IMR-90 (cell line): ENCODE results near the gene AASS. TPM values are rescaled to one million over a fixed set of nuclear protein-coding genes. Genes with fewer than 3 reads are reported as not detected.

Experiments
- ATAC-seq: fragments of 200-7000 bp; cut with Tn5 transposase; 2 replicates; pipeline ENCODE4 v1.9.1; 2020; ENCODE audit warnings: low read depth, mild to moderate bottlenecking, moderate library complexity
- BruUV-seq: library from RNA; stranded (reverse); fragments of 400-500 nt; replicated peaks from 2 replicates; lab custom pipeline; 2021; lab: Mats Ljungman, UMichigan
- CTCF ChIA-PET: fragments of 300-600 bp; formaldehyde crosslinking; extraction: SDS; loops from one replicate; lab custom pipeline; 2021; ENCODE audit warnings: antibody characterized with exemption; lab: Yijun Ruan, JAX
- POLR2A ChIA-PET: fragments of 300-600 bp; sonication (Branson Sonifier 250); formaldehyde crosslinking; loops from one replicate; lab custom pipeline; 2022; ENCODE audit warnings: antibody characterized with exemption; ENCODE audit not compliant: unreplicated experiment; lab: Charles Lee
- DNase-seq: peaks from one replicate; pipeline ENCODE4 v3.0.0; 2013
- H2AFZ ChIP-seq: replicated peaks from 2 replicates; pipeline ENCODE3; 2013; ENCODE audit warnings: low read length, mild to moderate bottlenecking; ENCODE audit not compliant: poor library complexity
- H2AK5ac ChIP-seq: 2 replicates; pipeline ENCODE4 v1.6.1; 2013; ENCODE audit warnings: low read depth, low read length, inconsistent platforms
- H2AK9ac ChIP-seq: replicated peaks from 2 replicates; pipeline ENCODE3; 2013; ENCODE audit warnings: mild to moderate bottlenecking, low read depth, low read length, moderate library complexity; ENCODE audit not compliant: poor library complexity
- H2BK120ac ChIP-seq: 2 replicates; pipeline ENCODE4 v1.6.1; 2013; ENCODE audit warnings: low read depth, low read length, inconsistent platforms
- H2BK15ac ChIP-seq: 3 replicates; pipeline ENCODE4 v1.6.1; 2013; ENCODE audit warnings: low read depth, low read length, inconsistent platforms
- H2BK20ac ChIP-seq: 2 replicates; pipeline ENCODE4 v1.6.1; 2013; ENCODE audit warnings: low read depth, mild to moderate bottlenecking, inconsistent platforms, low read length, moderate library complexity
- H2BK5ac ChIP-seq: 2 replicates; pipeline ENCODE4 v1.6.1; 2013; ENCODE audit warnings: mild to moderate bottlenecking, low read depth, low read length, inconsistent platforms; ENCODE audit not compliant: poor library complexity, severe bottlenecking
- H3K14ac ChIP-seq: replicated peaks from 2 replicates; pipeline ENCODE4 v1.6.1; 2013; ENCODE audit warnings: low read depth, low read length, inconsistent platforms
- H3K18ac ChIP-seq: 2 replicates; pipeline ENCODE4 v1.6.1; 2013; ENCODE audit warnings: low read depth, low read length, control low read depth
- H3K23ac ChIP-seq: 2 replicates; pipeline ENCODE4 v1.6.1; 2013; ENCODE audit warnings: low read depth, low read length, inconsistent platforms
- H3K27ac ChIP-seq: 2 replicates; pipeline ENCODE4 v1.5.1; 2013; ENCODE audit warnings: mild to moderate bottlenecking, control low read depth, low read length; ENCODE audit not compliant: insufficient read depth
- H3K27me3 ChIP-seq: 2 replicates; pipeline ENCODE4 v1.6.1; 2013; ENCODE audit warnings: low read length; ENCODE audit not compliant: control insufficient read depth, insufficient read depth
- H3K36me3 ChIP-seq: 2 replicates; pipeline ENCODE4 v1.6.1; 2013; ENCODE audit warnings: low read length, mixed read lengths; ENCODE audit not compliant: control insufficient read depth, insufficient read depth
- H3K4ac ChIP-seq: 2 replicates; pipeline ENCODE4 v1.6.1; 2013; ENCODE audit warnings: low read depth, low read length, inconsistent platforms
- H3K4me1 ChIP-seq: 2 replicates; pipeline ENCODE4 v1.6.1; 2013; ENCODE audit warnings: low read length, mixed read lengths; ENCODE audit not compliant: control insufficient read depth, insufficient read depth
- H3K4me2 ChIP-seq: 2 replicates; pipeline ENCODE4 v1.6.1; 2013; ENCODE audit warnings: low read depth, mild to moderate bottlenecking, control low read depth, low read length, moderate library complexity
- H3K4me3 ChIP-seq: 2 replicates; pipeline ENCODE4 v1.5.1; 2013; ENCODE audit warnings: low read depth, mild to moderate bottlenecking, control low read depth, low read length, moderate library complexity; ENCODE audit not compliant: insufficient read depth
- H3K56ac ChIP-seq: 2 replicates; pipeline ENCODE4 v1.6.1; 2013; ENCODE audit warnings: low read length, inconsistent platforms; ENCODE audit not compliant: insufficient read depth; ENCODE audit errors: extremely low read depth
- H3K79me1 ChIP-seq, 2 experiments: 2 replicates each; pipeline ENCODE4 v1.6.1; 2013; ENCODE audit warnings: low read length in 2 of 2, inconsistent platforms in 1 of 2, low read depth in 1 of 2
- H3K9ac ChIP-seq: 2 replicates; pipeline ENCODE4 v1.6.1; 2013; ENCODE audit warnings: low read depth, low read length, control low read depth
- H3K9me1 ChIP-seq: 2 replicates; pipeline ENCODE4 v1.6.1; 2013; ENCODE audit warnings: low read length, inconsistent platforms; ENCODE audit not compliant: insufficient read depth
- H3K9me3 ChIP-seq: 2 replicates; pipeline ENCODE4 v1.6.1; 2013; ENCODE audit warnings: low read length; ENCODE audit not compliant: control insufficient read depth, insufficient read depth
- H4K20me1 ChIP-seq: 2 replicates; pipeline ENCODE4 v1.6.1; 2013; ENCODE audit warnings: low read length, inconsistent platforms; ENCODE audit not compliant: insufficient read depth
- H4K5ac ChIP-seq: 2 replicates; pipeline ENCODE4 v1.6.1; 2013; ENCODE audit warnings: mild to moderate bottlenecking, low read depth, low read length, control low read depth
- H4K8ac ChIP-seq, 2 experiments: 2 replicates each; pipeline ENCODE4 v1.6.1; 2013; ENCODE audit warnings: low read depth in 2 of 2, low read length in 2 of 2, control low read depth in 1 of 2, inconsistent platforms in 1 of 2
- H4K91ac ChIP-seq: 2 replicates; pipeline ENCODE4 v1.6.1; 2013; ENCODE audit warnings: low read depth, low read length, inconsistent platforms; ENCODE audit not compliant: insufficient read depth
- CEBPB ChIP-seq: IDR thresholded peaks from 2 replicates; pipeline ENCODE4 v1.6.1; 2012; ENCODE audit warnings: low read depth, low read length, improper control_type of control experiment
- ELK1 ChIP-seq: fragments of 150-350 bp; IDR thresholded peaks from 2 replicates; pipeline ENCODE4 v1.6.1; 2016; ENCODE audit warnings: low read depth, mild to moderate bottlenecking, low read length, moderate library complexity, borderline replicate concordance
- FOS ChIP-seq: fragments of 150-350 bp; IDR thresholded peaks from 2 replicates; pipeline ENCODE4 v1.6.1; 2016; ENCODE audit warnings: low read depth, low read length
- MAZ ChIP-seq: IDR thresholded peaks from 2 replicates; pipeline ENCODE4 v1.6.1; 2012; ENCODE audit warnings: low read depth, mild to moderate bottlenecking, low read length, improper control_type of control experiment, moderate library complexity, borderline replicate concordance
- NFE2L2 ChIP-seq: fragments of 150-350 bp; IDR thresholded peaks from 2 replicates; pipeline ENCODE4 v1.6.1; 2016; ENCODE audit warnings: low read depth, mild to moderate bottlenecking, low read length
- WGBS, 2 experiments: methylation state at CpG; one replicate each; pipeline versions ENCODE4 v1.1.5 to v1.1.7; 2013; ENCODE audit warnings: missing lambda C conversion rate in 2 of 2; ENCODE audit not compliant: insufficient read length in 1 of 2; ENCODE audit errors: extremely low coverage in 2 of 2; 5-methylcytosine and 5-hydroxymethylcytosine counted together
- dilution Hi-C: fragments of 300-500 bp; cut with HindIII; formaldehyde crosslinking; loops from one replicate; pipeline ENCODE4 v1.14.3; 2018; ENCODE audit warnings: low sequenced_read_pairs; ENCODE audit not compliant: unreplicated experiment
- in situ Hi-C: fragments of 300-500 bp; cut with MboI; formaldehyde crosslinking; loops from 3 replicates; pipeline ENCODE4 v1.14.3; 2019; ENCODE audit warnings: low sequenced_read_pairs, inconsistent platforms, mixed read lengths
- intact Hi-C: fragments of 100-400 bp; cut with micrococcal nuclease; formaldehyde crosslinking; loops from 2 replicates; pipeline ENCODE4 v1.10.0; 2022
- polyA plus RNA-seq, 3 experiments: library from polyadenylated mRNA; depleted of rRNA; stranded (reverse); fragments of >200 nt; gene quantifications; 2 replicates each; pipeline ENCODE4 v1.2.3, GENCODE V29; 2012; ENCODE audit warnings: low replicate concordance in 1 of 3
- total RNA-seq: library from RNA; depleted of rRNA; stranded (reverse); fragments of >200 nt; gene quantifications from 2 replicates; pipeline ENCODE4 v1.2.3, GENCODE V29; 2012

Gene AASS
- total and polyA plus RNA-seq, 2 of the 4 experiments (the other 2 are of a cell fraction): 6.1 to 12.9 TPM

GRCh38 chr7:122082670-122083069 is 61.4 kb downstream of the AASS start:
- Histone ChIP-seq H2AFZ (no peak overlapping the region), H3K9ac (no peak overlapping the region), H2BK5ac (no peak overlapping the region), H2BK20ac (no peak overlapping the region), H2AK5ac (no peak overlapping the region), H2AK9ac (no peak overlapping the region), H3K14ac (no peak overlapping the region), H2BK15ac (no peak overlapping the region), H2BK120ac (no peak overlapping the region), H3K27me3 (no peaks in the 10 kb centered on the region), H4K20me1 (no peaks in the 10 kb centered on the region), H4K5ac (no peak overlapping the region), H3K79me1 (no peaks in the 10 kb centered on the region), H4K91ac (no peak overlapping the region), H3K27ac (no peak overlapping the region), H3K4me2 (no peak overlapping the region), H3K18ac (no peak overlapping the region), H3K9me3 (no peaks in the 10 kb centered on the region), H3K56ac (no peak overlapping the region), H3K36me3 (peaks cover 8% of the 10 kb centered on the region), H3K4me1 (no peaks in the 10 kb centered on the region), H3K4ac (no peak overlapping the region), H3K23ac (no peak overlapping the region), H3K4me3 (no peak overlapping the region), H4K8ac (no peak overlapping the region), H3K9me1 (no peaks in the 10 kb centered on the region; the same call in 1 of the 2 replicates)
- DNase-seq (no peak), ATAC-seq (no peak)
- POLR2A ChIA-PET: no interaction called here
- in situ Hi-C loops (no loop called here), intact Hi-C loops (no loop called here), dilution Hi-C loops (no loop called here)
- BruUV-seq: no TSS peak
- TF ChIP-seq NFE2L2 (no peak), FOS (no peak), ELK1 (no peak), CEBPB (no peak), MAZ (no peak)
- CTCF ChIA-PET: interaction anchor here (0.9 to 2.0 kb wide), 2 partner anchors 10 to 190 kb away, joined by 3 to 9 read pairs; no protein-coding TSS in a partner anchor
- no CpG with 5 or more reads among the region's 2 CpGs for WGBS, 2 experiments
